GM18867 (cell line): ENCODE results near the gene HSPA1A.
"Not testable (repeated sequence)": the region's sequence is repeated elsewhere in the genome, so short reads cannot be mapped to it uniquely, and the experiment has no call there.

Source experiments
- ATAC-seq: cut with Tn5 transposase; IDR thresholded peaks from one replicate; pipeline ENCODE4 v1.9.1; 2021; ENCODE audit warnings: mild to moderate bottlenecking, moderate library complexity; ENCODE audit not compliant: unreplicated experiment

HSPA1A gene

DNA sequence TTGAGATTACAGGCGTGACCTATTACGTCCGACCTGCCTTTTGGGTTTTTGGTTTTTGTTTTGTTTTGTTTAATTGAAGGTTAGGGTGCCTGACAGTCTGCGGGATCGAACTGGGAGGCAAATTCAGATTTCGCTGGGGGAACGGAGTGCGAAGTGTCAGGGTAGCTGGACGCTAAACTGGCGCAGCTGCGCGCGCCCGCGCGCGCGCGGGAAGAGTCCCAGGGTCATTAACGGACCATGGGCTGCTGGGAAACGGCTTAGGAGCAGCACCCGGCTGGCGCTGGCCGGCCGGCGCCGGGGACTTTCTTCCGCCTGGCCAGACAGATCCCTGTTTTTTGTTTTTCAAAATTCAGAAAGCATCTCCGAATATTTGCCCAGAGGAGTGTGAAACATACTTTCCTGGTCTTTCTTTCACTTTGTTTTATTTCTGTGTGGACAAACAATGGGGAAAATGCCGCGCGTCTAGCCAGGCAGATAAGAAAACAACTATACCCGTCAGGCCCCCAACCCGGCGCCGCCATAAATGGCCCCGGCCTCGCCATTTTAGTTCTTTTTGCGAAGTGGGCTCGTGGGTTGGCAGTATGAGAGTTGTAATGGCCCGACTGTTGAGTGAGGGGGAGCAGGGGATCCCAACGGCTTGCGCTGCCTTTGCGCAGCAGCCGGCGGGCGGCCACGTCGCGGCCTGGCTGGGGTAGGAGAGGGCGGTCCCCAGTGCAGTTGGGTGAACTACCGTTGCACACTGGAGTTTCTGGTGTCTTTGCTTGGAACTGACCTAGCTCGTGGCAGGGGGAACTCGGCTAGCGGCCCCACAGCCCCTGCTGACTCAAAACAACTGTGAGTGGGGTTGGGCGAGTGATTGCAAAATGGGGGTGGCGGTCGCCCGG is 19.3 kb downstream of the HSPA1A start:
- ATAC-seq = peak; percentile 39

DNA sequence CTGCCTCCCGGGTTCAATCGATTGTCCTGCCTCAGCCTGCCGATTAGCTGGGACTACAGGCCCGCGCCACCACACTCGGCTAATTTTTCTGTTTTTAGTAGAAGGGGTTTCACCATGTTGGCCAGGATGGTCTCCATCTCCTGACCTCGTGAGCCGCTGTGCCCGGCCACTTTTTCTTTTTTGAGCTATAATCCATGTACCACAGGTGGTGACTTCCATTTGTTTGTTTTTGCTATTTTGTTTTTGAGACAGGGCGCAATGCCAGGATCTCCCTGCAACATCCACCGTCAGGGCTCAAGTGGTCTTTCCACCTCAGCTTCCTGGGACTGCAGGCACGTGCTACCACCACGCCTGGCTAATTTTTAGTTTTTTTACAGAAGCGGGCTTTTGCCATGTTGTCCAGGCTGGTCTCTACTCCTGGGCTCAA is 20.7 kb downstream of the HSPA1A start:
- no peak for ATAC-seq

DNA sequence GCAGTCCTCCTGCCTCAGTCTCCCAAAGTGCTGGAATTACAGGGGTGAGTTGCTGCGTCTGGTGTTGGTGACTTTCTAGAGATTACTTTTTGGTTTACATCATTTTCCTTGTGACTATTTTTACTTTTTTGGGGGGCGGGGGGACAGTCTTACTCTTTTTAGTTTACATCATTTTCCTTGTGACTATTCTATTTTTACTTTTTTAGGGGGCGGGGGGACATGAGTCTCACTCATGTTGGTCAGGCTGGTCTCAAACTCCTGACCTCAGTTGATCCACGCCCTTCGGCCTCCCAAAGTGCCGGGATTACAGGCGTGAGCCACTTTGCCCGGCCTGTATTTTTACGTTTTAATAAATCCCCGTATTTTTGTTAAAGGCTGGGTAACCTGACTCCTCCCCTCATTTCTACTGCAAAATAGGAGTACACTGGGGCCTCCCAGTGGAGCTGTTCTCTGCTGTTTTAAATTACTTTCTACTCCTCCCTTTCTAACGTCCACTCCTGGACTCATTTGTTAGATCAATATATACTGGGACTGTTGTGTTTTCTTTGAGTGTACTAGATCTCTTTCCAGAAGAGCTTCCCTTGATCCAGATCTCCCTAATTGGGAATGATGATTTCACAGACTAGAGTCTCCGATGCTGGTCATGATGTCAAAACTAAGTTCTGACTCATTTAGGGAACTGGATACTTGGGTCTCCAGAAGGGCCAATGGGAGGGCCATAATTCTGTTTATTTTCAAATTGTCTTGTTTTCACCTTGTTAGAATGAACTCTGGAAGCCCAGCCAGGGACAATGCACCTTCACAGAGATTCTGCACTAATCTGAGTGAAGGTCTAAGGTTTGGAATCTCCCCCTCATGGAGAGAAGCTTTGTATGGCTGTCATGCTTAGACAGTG is 21.4 kb downstream of the HSPA1A start:
- no peak for ATAC-seq

DNA sequence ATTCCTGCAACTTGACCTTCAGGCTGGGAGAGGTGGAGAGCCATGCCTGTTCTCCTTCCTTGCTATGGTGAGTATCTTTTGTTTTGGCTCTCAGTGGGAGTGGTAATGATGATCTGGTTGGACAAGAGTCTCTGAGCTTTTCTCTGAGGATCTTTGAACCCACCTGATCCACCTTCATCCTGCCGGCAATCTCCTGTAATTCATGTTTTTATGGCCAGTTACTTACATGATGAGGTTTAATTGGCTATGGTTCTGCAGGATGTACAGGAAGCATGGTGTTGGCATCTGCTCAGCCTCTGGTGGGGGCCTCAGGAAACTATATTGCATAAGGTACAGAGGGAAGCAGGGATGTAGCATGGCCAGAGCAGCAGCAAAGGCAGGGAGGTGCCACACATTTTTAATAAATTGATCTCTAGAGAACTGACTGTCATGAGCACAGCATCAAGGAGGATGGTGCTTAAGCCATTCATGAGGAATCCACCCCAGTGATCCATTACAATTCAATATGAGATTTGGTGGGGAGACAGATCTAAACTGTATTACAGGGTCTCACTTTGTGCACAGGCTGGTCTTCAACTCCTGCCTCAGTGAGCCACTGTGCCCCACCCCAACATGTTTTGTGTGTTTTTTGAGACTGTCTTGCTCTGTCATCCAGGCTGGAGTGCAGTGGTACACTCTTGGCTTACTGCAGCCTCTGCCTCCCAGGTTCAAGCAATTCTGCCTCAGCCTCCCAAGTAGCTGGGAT is 22.2 kb downstream of the HSPA1A start:
- no peak for ATAC-seq

DNA sequence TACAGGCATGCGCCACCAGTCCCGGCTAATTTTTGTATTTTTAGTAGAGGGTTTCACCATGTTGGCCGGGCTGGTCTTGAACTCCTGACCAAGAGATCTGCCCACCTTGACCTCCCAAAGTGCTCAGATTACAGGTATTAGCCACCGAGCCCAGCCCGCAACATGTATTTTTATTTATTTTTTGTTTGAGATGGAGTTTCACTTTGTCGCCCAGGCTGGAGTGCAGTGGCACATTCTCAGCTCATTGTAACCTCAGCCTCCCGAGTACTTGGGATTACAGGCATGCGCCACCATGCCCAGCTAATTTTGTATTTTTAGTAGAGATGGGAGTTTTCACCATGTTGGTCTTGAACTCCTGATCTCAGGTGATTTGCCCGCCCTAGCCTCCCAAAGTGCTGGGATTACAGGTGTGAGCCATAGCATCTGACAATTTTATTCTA is 22.8 kb downstream of the HSPA1A start:
- ATAC-seq = not testable (repeated sequence)

DNA sequence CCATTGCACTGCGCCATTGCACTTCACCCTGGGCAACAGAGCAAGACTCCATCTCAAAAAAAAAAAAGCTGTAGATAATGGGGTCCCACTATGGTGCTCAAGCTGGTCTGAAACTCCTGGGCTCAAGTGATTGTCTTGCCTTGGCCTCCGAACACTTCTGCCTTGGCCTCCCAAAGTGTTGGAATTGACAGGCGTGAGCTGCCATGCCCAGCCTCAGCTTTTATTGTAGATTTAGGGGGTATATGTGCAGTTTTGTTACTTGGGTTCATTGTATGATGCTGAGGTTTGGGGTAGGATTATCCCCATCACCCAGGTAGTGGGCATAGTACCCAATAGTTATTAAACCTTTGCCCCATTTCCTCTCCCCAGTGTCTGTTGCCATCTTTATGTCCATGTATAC is 23.6 kb downstream of the HSPA1A start:
- ATAC-seq = no peak

DNA sequence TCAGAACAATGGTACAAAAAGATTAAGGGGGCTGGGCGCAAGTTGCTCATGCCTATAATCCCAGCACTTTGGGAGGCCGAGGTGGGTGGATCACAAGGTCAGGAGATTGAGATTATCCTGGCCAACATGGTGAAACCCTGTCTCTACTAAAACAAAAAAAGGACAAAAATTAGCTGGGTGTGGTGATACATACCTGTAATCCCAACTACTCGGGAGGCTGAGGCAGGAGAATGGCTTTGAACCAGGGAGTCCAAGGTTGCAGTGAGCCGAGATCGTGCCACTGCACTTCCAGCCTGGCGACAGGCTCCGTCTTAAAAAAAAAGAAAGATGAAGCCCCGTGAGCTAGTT is 24.4 kb downstream of the HSPA1A start:
- not testable (repeated sequence) for ATAC-seq

DNA sequence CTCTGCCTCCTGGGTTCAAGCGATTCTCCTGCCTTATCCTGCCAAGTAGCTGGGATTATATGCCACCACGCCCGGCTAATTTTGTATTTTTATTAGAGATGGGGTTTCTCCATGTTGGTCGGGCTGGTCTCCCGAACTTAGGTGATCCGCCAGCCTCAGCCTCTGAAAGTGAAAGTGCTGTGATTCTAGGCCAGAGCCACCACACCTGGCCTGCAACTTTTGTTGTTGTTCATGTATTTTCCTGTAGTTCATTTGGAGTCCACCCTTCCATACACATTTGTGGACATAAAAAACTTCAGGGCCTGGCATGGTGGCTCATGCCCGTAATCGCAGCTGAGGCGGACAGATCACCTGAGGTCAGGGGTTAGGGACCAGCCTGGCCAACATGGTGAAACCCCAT is 26.7 kb downstream of the HSPA1A start:
- no peak for ATAC-seq

DNA sequence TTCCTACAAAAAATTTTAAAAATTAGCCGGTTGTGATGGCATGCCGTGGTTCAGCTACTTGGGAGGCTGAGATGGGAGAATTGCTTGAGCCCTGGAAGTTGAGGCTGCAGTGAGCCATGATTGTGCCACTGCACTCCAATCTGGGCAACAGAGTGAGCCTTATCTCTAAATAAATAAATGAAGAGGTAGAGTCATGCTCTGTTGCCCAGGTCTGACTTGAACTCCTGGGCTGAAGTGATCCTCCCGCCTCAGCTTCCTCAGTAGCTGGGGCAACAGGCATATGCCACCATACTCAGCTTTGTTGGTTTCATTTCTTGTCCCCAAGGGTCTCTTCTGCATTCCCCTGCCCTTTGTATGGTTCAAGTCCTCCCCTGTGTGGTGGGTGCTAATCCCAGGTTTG is 29.2 kb downstream of the HSPA1A start:
- ATAC-seq = no peak

DNA sequence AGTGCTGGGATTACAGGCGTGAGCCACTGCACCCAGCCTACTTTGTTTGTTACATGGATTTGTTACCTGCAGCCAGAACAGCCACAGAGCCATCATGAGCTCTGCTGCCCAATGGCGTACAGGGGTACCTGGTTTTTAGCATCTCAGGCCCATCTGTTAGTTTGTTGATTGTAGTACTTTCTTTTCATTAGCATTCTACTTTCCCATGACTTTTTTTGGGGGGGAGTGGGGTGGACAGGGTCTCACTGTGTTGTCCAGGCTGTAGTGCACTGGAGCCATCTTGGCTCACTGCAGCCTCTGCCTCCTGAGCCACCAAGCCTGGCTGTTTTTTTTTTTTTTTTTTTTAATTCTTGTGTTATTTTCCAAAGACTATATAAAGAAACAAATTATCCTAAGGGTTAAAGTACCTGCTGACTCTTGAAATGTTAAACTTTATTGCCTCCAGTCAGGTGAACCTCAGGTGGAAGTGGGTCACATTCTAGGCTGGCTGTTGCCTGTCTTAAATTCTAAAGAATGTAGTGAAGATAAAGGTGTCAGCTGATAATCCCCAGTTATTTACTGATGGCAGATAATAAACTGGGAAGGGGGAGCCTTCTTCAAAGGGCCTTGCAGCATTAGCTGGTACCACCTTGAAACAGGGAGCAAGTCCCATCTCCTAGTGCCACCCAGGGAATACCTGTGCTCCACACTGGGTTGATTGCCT is 32.1 kb downstream of the HSPA1A start:
- ATAC-seq = no peak

DNA sequence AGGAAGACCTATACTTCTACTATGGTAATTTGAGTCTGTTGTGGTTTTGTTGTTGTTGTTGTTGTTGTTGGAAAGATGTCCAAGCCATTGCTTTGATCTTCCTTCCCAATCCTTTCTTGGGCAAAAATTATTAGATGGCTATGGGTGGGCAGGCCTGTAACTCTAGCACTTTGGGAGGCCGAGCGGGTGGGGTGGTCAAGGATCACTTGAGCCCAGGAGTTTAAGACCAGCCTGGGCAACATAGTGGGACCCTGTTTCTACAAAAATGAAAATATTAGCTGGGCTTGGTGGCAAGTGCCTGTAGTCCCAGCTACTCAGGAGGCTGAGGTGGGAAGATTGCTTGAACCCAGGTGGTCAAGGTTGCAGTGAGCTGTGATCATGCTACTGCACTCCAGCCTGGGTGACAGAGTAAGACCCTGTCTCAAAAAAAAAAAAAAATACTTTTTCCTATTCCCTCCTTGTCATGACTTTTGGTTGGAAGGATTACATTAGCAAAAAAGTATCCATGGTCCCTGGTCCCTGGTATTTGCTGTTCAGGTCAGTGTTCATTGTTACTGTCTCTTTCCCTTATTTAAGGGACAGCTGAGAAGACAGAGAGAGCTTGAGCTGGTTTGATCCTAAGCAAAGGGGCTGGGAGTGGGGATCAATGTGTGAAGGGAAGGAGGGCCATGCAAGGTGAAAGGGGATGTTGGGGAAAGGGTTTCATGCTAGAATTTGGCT is 35.6 kb downstream of the HSPA1A start:
- no peak for ATAC-seq

DNA sequence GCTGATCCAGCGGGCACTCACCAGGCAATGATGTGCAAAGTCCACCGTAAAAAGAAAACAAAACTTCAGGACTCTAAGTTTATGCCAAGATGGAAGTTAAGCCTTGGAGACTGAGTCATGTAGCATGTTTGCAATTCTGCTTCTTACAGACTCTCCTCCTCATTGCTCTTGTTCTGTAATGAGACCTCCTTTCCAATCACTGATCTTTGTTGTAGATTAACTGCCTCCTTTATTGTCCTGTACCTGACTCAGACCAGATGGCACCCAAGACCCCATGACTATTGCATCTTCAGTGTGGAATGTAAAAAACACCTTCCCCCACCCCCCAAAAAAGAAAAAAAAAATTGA is 36.1 kb downstream of the HSPA1A start:
- ATAC-seq = no peak

DNA sequence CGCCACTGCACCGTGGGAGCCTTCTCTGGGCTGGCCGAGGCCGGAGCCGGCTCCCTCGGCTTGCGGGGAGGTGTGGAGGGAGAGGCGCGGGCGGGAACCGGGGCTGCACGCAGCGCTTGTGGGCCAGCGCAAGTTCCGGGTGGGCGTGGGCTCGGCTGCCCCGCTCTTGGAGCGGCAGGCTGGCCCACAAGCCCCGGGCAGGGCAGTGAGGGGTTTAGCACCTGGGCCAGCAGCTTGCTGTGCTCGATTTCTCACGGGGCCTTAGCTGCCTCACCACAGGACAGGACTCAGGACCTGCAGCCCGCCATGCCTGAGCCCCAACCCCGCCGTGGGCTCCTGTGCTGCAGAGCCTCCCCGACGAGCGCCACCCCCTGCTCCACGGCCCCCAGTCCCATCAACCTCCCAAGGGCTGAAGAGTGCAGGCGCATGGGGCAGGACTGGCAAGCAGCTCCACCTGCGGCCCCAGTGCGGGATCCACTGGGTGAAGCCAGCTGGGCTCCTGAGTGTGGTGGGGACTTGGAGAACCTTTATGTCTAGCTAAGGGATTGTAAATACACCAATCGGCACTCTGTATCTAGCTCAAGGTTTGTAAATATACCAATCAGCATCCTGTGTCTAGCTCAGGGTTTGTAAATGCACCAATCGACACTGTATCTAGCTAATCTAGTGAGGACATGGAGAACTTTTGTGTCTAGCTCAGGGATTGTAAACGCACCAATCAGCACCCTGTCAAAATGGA is 36.8 kb downstream of the HSPA1A start:
- ATAC-seq = not testable (repeated sequence)

DNA sequence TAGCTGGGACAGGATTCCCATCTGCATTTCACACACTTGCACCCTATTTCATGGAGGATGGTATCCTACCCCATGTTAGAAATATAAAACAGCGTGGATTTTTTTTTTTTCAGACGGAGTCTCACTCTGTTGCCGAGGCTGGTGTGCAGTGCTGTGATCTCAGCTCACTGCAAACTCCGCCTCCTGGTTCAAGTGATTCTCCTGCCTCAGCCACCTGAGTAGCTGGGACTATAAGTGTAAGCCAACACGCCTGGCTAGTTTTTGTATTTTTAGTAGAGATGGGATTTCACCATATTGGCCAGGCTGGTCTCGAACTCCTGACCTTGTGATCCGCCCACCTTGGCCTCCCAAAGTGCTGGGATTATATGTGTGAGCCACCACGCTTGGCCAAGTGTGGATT is 42.4 kb downstream of the HSPA1A start:
- ATAC-seq = not testable (repeated sequence)

DNA sequence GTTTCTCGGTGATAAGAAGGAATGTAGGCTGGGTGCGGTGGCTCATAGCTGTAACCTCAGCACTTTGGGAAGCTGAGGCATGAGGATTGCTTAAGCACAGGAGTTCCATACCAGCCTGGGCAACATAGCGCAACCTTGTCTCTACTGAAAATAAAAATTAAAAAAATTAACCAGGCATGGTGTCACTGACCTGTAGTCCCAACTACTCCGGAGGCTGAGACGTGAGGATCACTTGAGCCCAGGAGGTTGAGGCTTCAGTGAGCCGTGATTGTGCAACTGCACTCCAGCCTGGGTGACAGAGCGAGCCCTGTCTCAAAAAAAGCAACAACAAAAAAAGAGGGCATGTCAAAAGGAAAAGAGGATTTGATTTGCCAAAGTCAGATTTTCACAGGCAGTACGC is 43.4 kb downstream of the HSPA1A start:
- no peak for ATAC-seq

DNA sequence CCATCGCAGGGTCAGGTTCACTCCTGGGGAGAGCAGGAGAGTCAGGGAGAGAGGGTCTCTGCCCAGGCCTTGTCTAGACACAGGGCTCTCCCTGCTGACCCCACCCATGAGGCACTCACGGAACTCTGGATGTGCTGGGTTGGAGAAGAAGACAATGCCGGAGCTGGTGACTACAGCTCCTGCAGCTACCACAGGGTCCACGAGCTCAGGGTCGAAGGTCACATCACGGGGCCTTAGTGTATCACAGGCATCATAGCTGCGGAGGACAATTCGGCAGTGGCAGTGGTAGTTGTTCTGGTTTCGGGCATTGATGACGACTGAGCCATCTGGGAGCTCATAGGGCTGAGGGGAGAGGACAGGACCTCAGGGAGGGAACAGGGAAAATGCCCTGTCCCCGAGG is 44.6 kb downstream of the HSPA1A start:
- no peak for ATAC-seq

DNA sequence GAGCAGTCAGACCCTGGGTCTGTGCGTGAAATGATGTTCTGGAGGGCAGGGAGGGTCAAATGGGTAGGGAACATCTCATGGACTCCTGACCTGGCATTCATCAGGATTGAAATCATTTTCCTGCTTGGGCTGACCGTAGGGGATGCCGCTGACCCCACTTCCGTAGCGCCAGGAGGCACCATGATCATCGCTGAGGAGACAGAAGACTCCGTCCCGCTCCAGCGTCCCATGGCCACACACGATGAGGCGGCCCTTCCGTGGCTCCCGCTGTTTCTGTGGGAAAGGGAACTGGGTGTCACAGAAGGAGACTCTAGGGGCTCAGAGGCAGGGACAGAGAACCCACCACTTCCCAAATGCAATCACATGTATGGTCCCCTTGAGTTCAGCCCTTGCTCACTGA is 45.0 kb downstream of the HSPA1A start:
- no peak for ATAC-seq

DNA sequence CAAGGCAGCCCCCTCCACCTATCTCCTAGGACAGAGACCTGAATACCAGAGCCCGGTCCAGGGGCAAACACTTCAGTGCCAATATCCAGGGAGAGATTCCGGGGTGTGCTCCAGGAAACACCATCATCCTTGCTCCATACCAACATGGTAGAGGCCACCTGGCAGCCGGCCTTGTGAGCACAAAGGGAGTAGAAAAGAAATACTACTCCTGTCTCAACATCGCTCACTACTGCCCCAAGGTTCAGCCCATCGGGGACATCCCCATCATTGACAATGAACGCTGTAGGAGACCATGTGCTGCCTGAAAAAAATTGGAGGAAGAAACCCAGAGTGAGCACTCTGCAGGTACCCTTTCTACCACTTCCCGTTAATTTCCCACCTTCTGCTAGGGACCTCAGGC is 45.8 kb downstream of the HSPA1A start:
- no peak for ATAC-seq

DNA sequence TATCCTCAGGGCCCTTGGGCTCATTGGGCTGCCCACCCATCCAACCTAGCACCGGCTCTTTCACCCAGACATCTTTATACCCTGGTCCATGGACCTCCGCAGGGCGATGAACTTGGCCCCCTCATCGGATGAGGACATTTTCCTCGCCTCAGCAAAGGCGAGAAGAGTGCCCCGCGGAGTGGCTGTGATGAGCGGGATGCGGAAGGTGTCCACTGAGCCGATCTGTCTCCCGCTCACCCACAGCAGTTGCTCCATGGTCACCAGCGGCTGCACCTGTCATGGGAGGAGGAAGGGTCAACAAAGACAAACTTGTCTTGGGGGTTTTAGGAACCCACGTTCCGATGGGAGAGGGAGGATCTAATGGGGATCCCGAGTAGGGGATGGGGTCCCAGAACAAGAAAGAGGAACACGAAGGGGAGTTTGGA is 46.6 kb downstream of the HSPA1A start:
- no peak for ATAC-seq
